Middle frontal gyrus (tissue), 1 donor: Measurements from ENCODE around the gene ARTN.
A peak's percentile ranks its signal among the peaks of the same experiment; 100 is the strongest.

Experiments
- DNase-seq: peaks from one replicate; pipeline ENCODE4 v3.0.0-alpha.2; 2015; ENCODE audit warnings: low spot score; ENCODE audit errors: extremely low spot score

Gene ARTN

GRCh38 chr1:43947061-43947873 is 13.7 kb downstream of the ARTN start:
- no peak for DNase-seq

GRCh38 chr1:43947874-43948437 is 14.4 kb downstream of the ARTN start:
- DNase-seq, result no peak

GRCh38 chr1:43949678-43950077 is 16.1 kb downstream of the ARTN start:
- no peak for DNase-seq

GRCh38 chr1:43951021-43951985 is 17.7 kb downstream of the ARTN start:
- no peak for DNase-seq

- peak; percentile 27 for DNase-seq
These were observed 19.2 kb downstream of the ARTN start for GRCh38 chr1:43952731-43953346.

- no peak for DNase-seq
These were observed 19.8 kb downstream of the ARTN start for GRCh38 chr1:43953361-43953760.

- DNase-seq, result peak; percentile 51
These were observed 20.4 kb downstream of the ARTN start for GRCh38 chr1:43954036-43954435.

- DNase-seq, result no peak
These were observed 22.6 kb downstream of the ARTN start for GRCh38 chr1:43956234-43956633.

- DNase-seq, result no peak
These were observed 23.9 kb downstream of the ARTN start for GRCh38 chr1:43957407-43958040.

- DNase-seq, result no peak
These were observed 25.0 kb downstream of the ARTN start for GRCh38 chr1:43958351-43959255.

GRCh38 chr1:43960798-43961197 is 27.2 kb downstream of the ARTN start:
- no peak for DNase-seq

GRCh38 chr1:43961692-43962091 is 28.1 kb downstream of the ARTN start:
- DNase-seq, result no peak

GRCh38 chr1:43962324-43962723 is 28.7 kb downstream of the ARTN start:
- no peak for DNase-seq

- DNase-seq, result no peak
These were observed 29.4 kb downstream of the ARTN start for GRCh38 chr1:43963006-43963405.

- no peak for DNase-seq
These were observed 30.3 kb downstream of the ARTN start for GRCh38 chr1:43963890-43964289.

GRCh38 chr1:43965316-43965715 is 31.7 kb downstream of the ARTN start:
- DNase-seq, result no peak

- no peak for DNase-seq
These were observed 34.8 kb downstream of the ARTN start for GRCh38 chr1:43968348-43968948.

- DNase-seq, result no peak
These were observed 35.8 kb downstream of the ARTN start for GRCh38 chr1:43969416-43969745.

GRCh38 chr1:43969746-43970466 is 36.3 kb downstream of the ARTN start, which contains the start of gene DPH2:
TSS of gene DPH2 (plus strand) at chr1:43970010. CDS start at chr1:43970176, 166 bp downstream.
- peak; percentile 95 for DNase-seq
